WTC11 (cell line): ENCODE results near the gene GRAMD1B. TPM values are rescaled to one million over a fixed set of nuclear protein-coding genes. Genes with fewer than 3 reads are reported as not detected.

Experiments
- ATAC-seq: fragments of 200-7000 bp; cut with Tn5 transposase; 2 replicates; pipeline ENCODE4 v1.10.0; 2021; ENCODE audit warnings: mild to moderate bottlenecking, moderate library complexity
- CTCF ChIA-PET: fragments of 300-600 bp; sonication (Branson Sonifier 250); formaldehyde crosslinking; loops from one replicate; lab custom pipeline; 2021; ENCODE audit warnings: antibody characterized with exemption; lab: Charles Lee
- POLR2A ChIA-PET: fragments of 350-600 bp; sonication (Branson Sonifier 250); formaldehyde crosslinking; loops from one replicate; lab custom pipeline; 2021; ENCODE audit warnings: antibody characterized with exemption; lab: Charles Lee
- DNase-seq: peaks from one replicate; pipeline ENCODE4 v3.0.0; 2021; ENCODE audit warnings: low spot score
- H3K27ac Mint-ChIP-seq: 2 replicates; pipeline ENCODE4 v1.8.0; 2021; ENCODE audit warnings: mixed read lengths
- H3K27me3 Mint-ChIP-seq: 2 replicates; pipeline ENCODE4 v1.8.0; 2021; ENCODE audit warnings: low read depth, mild to moderate bottlenecking, moderate library complexity, mixed read lengths
- H3K36me3 Mint-ChIP-seq: 2 replicates; pipeline ENCODE4 v1.8.0; 2021; ENCODE audit warnings: mixed read lengths
- H3K4me1 Mint-ChIP-seq: 2 replicates; pipeline ENCODE4 v1.8.0; 2022; ENCODE audit warnings: mixed read lengths
- H3K4me3 Mint-ChIP-seq: 2 replicates; pipeline ENCODE4 v1.8.0; 2021; ENCODE audit warnings: mild to moderate bottlenecking, moderate library complexity, mixed read lengths
- H3K9me3 Mint-ChIP-seq: 2 replicates; pipeline ENCODE4 v1.8.0; 2021; ENCODE audit warnings: mixed read lengths
- CBFB ChIP-seq: sonication (generic); formaldehyde crosslinking; IDR thresholded peaks from 2 replicates; pipeline ENCODE4 v1.8.1; 2022; ENCODE audit warnings: mild to moderate bottlenecking, low read depth, missing genetic modification reagents
- CREB1 ChIP-seq: sonication (generic); formaldehyde crosslinking; IDR thresholded peaks from 2 replicates; pipeline ENCODE4 v1.8.0; 2023; ENCODE audit warnings: mild to moderate bottlenecking, missing genetic modification reagents
- FOXP1 ChIP-seq: sonication (generic); formaldehyde crosslinking; IDR thresholded peaks from 2 replicates; pipeline ENCODE4 v1.8.0; 2022; ENCODE audit warnings: missing genetic modification reagents, mild to moderate bottlenecking, moderate library complexity, borderline replicate concordance
- GABPB1 ChIP-seq: sonication (generic); formaldehyde crosslinking; IDR thresholded peaks from 2 replicates; pipeline ENCODE4 v1.8.1; 2023; ENCODE audit warnings: mild to moderate bottlenecking, missing genetic modification reagents
- HMGXB4 ChIP-seq: sonication (generic); formaldehyde crosslinking; IDR thresholded peaks from 2 replicates; pipeline ENCODE4 v1.8.1; 2023; ENCODE audit warnings: mild to moderate bottlenecking, moderate library complexity, missing genetic modification reagents
- IRF2 ChIP-seq: sonication (generic); formaldehyde crosslinking; IDR thresholded peaks from 2 replicates; pipeline ENCODE4 v1.8.0; 2022; ENCODE audit warnings: low read depth, missing genetic modification reagents, borderline replicate concordance
- NFATC4 ChIP-seq: fragments of 250-450 bp; sonication (Bioruptor Pico); IDR thresholded peaks from 2 replicates; pipeline ENCODE4 v1.9.0; 2021; ENCODE audit warnings: mild to moderate bottlenecking
- NR3C1 ChIP-seq: sonication (generic); formaldehyde crosslinking; conservative IDR thresholded peaks from 2 replicates; pipeline ENCODE4 v1.8.1; 2023; ENCODE audit warnings: low read depth, mild to moderate bottlenecking, missing genetic modification reagents
- SMAD4 ChIP-seq: sonication (generic); formaldehyde crosslinking; IDR thresholded peaks from 2 replicates; pipeline ENCODE4 v1.8.0; 2022; ENCODE audit warnings: mild to moderate bottlenecking, missing genetic modification reagents
- TCF7 ChIP-seq: sonication (generic); formaldehyde crosslinking; IDR thresholded peaks from 2 replicates; pipeline ENCODE4 v1.8.0; 2022; ENCODE audit warnings: mild to moderate bottlenecking, low read depth, missing genetic modification reagents, moderate library complexity
- ZMAT4 ChIP-seq: fragments of 250-450 bp; sonication (Bioruptor Pico); IDR thresholded peaks from 2 replicates; pipeline ENCODE4 v1.9.0; 2021; ENCODE audit warnings: mild to moderate bottlenecking
- ZNF219 ChIP-seq: sonication (generic); formaldehyde crosslinking; IDR thresholded peaks from 2 replicates; pipeline ENCODE4 v1.8.0; 2023; ENCODE audit warnings: missing genetic modification reagents, mild to moderate bottlenecking, borderline replicate concordance
- total RNA-seq: library from RNA; stranded (reverse); gene quantifications from 3 replicates; pipeline ENCODE4 v1.2.3, GENCODE V29; 2021
- TF ChIP-seq, protein P1 (sequence below): sonication (generic); formaldehyde crosslinking; IDR thresholded peaks from 2 replicates; pipeline ENCODE4 v1.8.0; 2023; ENCODE audit warnings: mild to moderate bottlenecking, missing genetic modification reagents
- TF ChIP-seq, protein P2 (sequence below): sonication (generic); formaldehyde crosslinking; IDR thresholded peaks from 2 replicates; pipeline ENCODE4 v1.8.1; 2022; ENCODE audit warnings: mild to moderate bottlenecking, moderate library complexity, missing genetic modification reagents
- TF ChIP-seq, protein P3 (sequence below): fragments of 250-450 bp; sonication (Bioruptor Pico); IDR thresholded peaks from 2 replicates; pipeline ENCODE4 v1.8.0; 2021; ENCODE audit warnings: mild to moderate bottlenecking
- TF ChIP-seq, protein P4 (sequence below): sonication (generic); formaldehyde crosslinking; IDR thresholded peaks from 2 replicates; pipeline ENCODE4 v1.8.1; 2023; ENCODE audit warnings: mild to moderate bottlenecking, missing genetic modification reagents

Gene GRAMD1B
- total RNA-seq, 1 experiment from 2014 or later = 31.5 TPM

GRCh38 chr11:123408619-123409455 lies 21.2 kb upstream of the GRAMD1B start (continued):
- TF ChIP-seq, protein P1, sequence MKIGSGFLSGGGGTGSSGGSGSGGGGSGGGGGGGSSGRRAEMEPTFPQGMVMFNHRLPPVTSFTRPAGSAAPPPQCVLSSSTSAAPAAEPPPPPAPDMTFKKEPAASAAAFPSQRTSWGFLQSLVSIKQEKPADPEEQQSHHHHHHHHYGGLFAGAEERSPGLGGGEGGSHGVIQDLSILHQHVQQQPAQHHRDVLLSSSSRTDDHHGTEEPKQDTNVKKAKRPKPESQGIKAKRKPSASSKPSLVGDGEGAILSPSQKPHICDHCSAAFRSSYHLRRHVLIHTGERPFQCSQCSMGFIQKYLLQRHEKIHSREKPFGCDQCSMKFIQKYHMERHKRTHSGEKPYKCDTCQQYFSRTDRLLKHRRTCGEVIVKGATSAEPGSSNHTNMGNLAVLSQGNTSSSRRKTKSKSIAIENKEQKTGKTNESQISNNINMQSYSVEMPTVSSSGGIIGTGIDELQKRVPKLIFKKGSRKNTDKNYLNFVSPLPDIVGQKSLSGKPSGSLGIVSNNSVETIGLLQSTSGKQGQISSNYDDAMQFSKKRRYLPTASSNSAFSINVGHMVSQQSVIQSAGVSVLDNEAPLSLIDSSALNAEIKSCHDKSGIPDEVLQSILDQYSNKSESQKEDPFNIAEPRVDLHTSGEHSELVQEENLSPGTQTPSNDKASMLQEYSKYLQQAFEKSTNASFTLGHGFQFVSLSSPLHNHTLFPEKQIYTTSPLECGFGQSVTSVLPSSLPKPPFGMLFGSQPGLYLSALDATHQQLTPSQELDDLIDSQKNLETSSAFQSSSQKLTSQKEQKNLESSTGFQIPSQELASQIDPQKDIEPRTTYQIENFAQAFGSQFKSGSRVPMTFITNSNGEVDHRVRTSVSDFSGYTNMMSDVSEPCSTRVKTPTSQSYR (CRISPR knock-in tag) = no peak
- TF ChIP-seq, all 79 proteins: peak for 0

- Mint-ChIP-seq H3K9me3 (0 out of 2 replicates have a peak, but pooled peaks cover 4% of the 10 kb centered on the region), H3K4me1 (peaks cover 30% of the 10 kb centered on the region), H3K4me3 (no peak overlapping the region), H3K27ac (no peak overlapping the region), H3K36me3 (no peaks in the 10 kb centered on the region), H3K27me3 (peaks cover 26% of the 10 kb centered on the region)
- ChIA-PET POLR2A (no interaction called here), CTCF (interaction anchor here (4.4 kb wide), 1 partner anchor 68 kb away, joined by 217 read pairs; no protein-coding TSS in a partner anchor)
- TF ChIP-seq, protein P2, sequence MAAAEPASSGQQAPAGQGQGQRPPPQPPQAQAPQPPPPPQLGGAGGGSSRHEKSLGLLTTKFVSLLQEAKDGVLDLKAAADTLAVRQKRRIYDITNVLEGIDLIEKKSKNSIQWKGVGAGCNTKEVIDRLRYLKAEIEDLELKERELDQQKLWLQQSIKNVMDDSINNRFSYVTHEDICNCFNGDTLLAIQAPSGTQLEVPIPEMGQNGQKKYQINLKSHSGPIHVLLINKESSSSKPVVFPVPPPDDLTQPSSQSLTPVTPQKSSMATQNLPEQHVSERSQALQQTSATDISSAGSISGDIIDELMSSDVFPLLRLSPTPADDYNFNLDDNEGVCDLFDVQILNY (CRISPR knock-in tag) = no peak
- ATAC-seq (no peak), DNase-seq (no peak)
Measured at GRCh38 chr11:123409456-123410217, 20.4 kb upstream of the GRAMD1B start.

- H3K27me3 Mint-ChIP-seq = peaks cover 20% of the 10 kb centered on the region
- ATAC-seq = no peak
Measured at GRCh38 chr11:123410218-123410549, 19.9 kb upstream of the GRAMD1B start.

More at GRCh38 chr11:123410218-123410549, 19.9 kb upstream of the GRAMD1B start:
- H3K9me3 Mint-ChIP-seq = 0 out of 2 replicates have a peak, but pooled peaks cover 4% of the 10 kb centered on the region
- no peaks in the 10 kb centered on the region for H3K36me3 Mint-ChIP-seq
- no peak overlapping the region for H3K27ac Mint-ChIP-seq
- DNase-seq = no peak
- H3K4me3 Mint-ChIP-seq = no peak overlapping the region
- POLR2A ChIA-PET = no interaction called here
- TF ChIP-seq CBFB (CRISPR knock-in tag) (no peak), CREB1 (CRISPR knock-in tag) (no peak), FOXP1 (CRISPR knock-in tag) (no peak), TCF7 (CRISPR knock-in tag) (no peak), SMAD4 (no peak), NR3C1 (CRISPR knock-in tag) (no peak), ZMAT4 (CRISPR knock-in tag) (no peak), IRF2 (CRISPR knock-in tag) (no peak), GABPB1 (CRISPR knock-in tag) (no peak), ZNF219 (CRISPR knock-in tag) (no peak), NFATC4 (CRISPR knock-in tag) (no peak), HMGXB4 (CRISPR knock-in tag) (no peak)
- TF ChIP-seq, protein P3, sequence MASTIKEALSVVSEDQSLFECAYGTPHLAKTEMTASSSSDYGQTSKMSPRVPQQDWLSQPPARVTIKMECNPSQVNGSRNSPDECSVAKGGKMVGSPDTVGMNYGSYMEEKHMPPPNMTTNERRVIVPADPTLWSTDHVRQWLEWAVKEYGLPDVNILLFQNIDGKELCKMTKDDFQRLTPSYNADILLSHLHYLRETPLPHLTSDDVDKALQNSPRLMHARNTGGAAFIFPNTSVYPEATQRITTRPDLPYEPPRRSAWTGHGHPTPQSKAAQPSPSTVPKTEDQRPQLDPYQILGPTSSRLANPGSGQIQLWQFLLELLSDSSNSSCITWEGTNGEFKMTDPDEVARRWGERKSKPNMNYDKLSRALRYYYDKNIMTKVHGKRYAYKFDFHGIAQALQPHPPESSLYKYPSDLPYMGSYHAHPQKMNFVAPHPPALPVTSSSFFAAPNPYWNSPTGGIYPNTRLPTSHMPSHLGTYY (CRISPR knock-in tag) = no peak
- TF ChIP-seq, protein P4, sequence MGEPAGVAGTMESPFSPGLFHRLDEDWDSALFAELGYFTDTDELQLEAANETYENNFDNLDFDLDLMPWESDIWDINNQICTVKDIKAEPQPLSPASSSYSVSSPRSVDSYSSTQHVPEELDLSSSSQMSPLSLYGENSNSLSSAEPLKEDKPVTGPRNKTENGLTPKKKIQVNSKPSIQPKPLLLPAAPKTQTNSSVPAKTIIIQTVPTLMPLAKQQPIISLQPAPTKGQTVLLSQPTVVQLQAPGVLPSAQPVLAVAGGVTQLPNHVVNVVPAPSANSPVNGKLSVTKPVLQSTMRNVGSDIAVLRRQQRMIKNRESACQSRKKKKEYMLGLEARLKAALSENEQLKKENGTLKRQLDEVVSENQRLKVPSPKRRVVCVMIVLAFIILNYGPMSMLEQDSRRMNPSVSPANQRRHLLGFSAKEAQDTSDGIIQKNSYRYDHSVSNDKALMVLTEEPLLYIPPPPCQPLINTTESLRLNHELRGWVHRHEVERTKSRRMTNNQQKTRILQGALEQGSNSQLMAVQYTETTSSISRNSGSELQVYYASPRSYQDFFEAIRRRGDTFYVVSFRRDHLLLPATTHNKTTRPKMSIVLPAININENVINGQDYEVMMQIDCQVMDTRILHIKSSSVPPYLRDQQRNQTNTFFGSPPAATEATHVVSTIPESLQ (CRISPR knock-in tag) = no peak
- CTCF ChIA-PET = no interaction called here
- H3K4me1 Mint-ChIP-seq = peaks cover 28% of the 10 kb centered on the region
